NOMO-1 treated with DMSO at 0.1 percent for 48 hours (cell line): ENCODE measurements around the gene SLK.

ENCODE experiments used
- DNase-seq: peaks from one replicate; lab custom pipeline; 2025; ENCODE audit not compliant: unreplicated experiment; lab: John Stamatoyannopoulos, UW

The SLK gene

DNA sequence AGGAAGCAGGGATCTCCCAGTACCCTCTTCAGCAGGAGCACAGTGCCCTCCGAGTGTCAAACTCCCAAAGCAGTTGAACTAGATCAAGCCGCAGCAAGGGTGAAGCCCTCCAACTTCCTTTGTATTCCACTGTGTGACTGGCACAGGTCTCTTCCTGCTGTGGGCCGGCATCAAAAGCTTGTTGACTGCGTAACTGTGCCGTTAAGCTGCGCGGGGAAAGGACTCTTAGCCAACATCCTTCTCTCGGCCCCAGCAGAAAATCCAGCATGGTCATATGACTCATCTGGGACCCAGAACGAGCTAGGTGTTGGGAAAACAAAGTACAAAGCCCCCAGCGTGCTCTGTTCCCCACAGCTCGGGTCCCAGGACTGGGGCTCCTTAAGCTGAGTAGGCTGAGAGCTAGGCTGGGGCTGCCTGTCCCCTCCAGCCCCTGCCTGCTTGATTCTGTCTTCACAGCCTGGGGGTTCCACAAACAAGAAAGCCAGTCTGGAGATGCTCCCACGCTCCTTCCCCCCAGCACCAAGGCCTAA lies 66.5 kb downstream of the SLK start:
- no peak for DNase-seq

DNA sequence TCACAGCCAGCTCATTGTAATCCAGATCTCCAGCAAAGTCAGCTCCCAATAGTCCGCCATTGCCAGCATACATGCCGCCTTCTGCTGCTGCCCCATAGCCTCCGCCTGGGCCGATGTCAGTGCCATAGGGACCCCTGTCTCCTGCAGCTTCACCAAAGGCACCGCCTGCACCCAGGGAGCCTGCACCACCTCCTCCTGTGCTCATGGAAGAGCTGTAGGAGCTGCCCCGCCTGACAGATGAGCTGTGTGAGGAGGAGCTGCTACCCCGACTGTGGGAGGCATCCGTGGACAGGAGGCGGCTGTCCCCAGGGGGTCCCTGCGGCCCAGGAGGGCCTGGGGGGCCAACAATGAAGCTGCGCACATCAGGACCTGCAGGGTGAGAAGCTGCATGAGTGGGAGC lies 67.0 kb downstream of the SLK start:
- DNase-seq = no peak

DNA sequence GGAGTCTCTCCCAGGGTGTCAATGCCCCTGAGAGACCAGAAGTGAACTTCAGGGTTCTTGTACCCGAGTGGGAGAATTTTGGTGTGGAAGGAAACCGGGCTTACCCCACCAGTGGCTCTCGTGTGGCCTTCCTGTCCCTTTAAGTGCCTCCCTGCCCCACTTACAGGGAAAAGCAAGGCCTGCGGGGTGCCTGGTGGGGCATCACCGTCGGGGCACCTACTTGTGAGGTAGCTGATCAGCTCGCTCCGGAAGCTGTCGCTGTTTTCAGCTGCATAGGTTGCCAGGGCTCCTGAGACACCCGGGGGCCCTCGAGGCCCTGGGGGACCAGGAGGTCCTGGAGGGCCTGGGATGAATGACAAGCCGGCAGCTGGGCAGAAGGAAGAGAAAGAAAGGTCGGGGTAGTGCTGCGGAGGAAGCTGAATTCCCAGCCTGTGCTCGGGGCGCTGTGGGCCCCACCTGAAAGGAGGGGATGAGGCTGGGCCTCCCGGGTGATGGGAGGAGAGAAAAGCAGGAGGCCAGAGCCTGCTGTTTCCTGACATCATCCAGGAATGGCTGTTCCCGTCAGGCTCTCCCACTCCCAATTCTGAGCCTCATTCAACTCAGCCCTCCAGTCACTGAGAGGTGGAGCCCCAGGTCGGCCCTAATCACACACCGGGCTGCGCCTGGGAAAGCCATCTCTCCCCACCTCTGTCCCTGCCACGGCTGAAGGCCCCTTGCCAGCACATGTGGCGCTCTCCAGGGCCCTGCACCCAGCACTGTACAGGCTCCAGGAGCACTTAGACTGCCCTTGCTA lies 67.7 kb downstream of the SLK start:
- DNase-seq = no peak

DNA sequence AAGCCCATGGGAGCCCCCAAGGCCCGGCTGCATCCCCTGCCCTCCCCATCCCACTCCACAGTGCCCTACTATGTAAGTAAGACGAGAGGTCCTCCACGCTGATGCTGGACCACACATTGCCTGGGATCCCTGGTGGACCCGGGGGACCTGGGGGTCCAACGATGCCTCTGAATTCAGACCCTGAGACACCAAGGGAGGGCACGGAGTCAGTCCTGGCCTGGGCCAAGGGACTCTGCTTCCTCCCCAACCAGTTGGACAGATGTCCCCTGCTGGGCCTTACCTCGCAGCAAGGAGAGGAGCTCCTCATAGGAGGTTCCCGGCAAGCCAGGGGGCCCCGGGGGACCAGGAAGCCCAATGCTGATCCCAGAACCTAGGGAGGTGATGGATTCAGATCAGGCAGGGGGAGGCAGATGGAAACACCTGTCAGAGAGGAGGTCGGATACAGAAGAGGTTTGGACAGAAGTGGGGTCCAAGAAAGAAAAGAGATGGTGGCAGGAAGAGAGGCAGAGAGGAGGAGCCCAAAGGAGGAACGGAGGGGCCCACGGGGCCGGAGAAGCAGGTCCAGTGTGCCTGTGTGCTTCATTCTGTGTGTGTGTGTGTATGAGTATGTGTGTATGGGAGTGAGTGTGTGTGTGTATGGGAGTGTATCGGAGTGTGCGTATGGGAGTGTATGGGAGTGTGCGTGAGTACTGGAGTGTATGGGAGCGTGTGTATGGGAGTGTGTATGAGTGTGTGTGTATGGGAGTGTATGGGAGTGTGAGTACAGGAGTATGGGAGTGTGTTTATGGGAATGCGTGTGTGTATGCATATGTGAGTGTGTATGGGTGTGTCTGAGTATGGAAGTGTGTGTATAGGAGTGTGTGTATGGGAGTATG lies 68.5 kb downstream of the SLK start:
- no peak for DNase-seq

DNA sequence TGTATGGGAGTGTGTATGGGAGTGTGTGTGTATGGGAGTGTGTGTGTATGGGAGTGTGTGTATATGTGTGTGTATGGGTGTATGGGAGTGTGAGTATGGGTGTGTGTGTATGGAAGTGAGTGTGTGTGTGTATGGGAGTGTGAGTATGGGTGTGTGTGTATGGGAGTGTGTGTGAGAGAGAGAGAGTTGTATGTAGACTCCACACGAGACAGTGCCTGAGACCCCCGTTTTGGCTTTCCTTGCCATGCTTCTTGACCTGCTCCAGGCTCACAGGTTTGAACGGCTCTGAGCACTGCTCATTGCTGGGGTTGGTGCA lies 69.1 kb downstream of the SLK start:
- no peak for DNase-seq

DNA sequence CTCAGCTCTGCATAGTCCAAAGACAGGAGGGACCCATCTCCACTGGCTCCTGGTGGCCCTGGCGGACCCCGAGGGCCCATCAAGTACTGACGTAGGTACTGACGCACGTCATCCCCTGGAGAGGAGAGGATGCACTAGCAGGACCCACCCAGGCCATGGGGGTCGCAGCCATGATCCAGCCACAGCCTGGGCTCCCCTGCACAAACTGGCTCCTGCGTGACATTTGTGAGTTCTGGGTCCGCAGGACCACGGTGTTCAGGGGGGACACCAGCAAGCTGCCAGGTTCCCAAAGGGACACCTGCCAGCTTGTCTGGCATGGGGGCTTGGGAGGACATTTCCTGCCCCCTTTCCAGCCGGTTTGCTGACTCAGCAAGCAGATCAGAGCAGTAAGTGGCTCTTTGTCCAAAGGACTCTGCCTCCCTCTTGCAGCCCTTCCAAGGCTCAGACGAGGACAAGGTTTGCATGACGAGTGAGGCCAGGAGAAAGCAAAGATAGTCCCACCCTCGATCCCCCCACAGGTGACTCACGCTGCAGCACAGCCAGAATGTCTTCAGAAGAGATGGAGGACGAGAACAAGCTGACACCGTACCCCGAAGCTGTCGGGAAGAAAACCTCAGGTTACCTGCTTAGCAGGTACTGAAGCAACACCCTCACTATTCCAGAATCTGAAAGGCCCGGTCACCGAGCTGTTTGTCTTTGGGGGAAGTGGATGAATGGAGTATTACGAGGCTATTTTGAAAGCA lies 69.7 kb downstream of the SLK start:
- no peak for DNase-seq

GRCh38 chr10:104037261-104037951 lies 70.5 kb downstream of the SLK start:
- DNase-seq = no peak

DNA sequence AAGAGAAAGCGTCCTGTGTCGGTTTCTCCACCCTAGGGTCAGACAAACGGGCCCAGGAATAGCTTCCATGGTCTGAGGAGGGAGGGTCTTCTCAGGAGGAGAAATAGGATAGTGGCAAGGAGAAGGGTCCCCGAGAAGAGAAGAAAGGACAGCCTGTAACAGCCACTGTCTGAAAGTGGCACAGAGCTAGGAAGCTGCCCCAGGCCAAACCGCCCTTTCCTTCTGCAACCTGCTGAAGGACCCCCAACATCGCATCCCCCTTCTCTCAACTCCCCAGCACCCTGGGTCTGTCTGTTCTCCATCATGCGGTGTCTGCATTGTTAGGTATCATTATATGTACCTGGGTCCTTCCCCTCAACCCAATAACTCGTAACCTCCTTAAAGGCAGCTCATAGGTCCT lies 71.6 kb downstream of the SLK start:
- DNase-seq = no peak

GRCh38 chr10:104038958-104039752 lies 72.2 kb downstream of the SLK start:
- DNase-seq = no peak

DNA sequence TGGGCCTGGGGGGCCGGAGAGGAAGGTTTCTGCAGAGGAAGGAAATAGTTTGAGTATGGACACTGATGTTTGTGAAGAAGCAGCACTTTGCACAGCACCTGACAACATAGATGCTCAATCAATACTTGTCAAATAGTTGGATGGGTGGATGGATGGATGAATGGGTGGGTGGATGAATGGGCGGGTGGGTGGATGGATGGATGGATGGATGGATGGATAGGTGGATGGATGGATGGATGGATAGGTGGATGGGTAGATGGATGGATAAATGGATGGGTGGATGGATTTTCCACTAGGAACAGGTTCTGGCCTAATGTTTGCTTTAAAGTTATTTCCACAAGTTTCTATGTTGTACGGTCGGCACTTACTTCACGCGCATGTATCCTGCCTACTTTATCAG lies 73.4 kb downstream of the SLK start:
- no peak for DNase-seq

- DNase-seq = no peak
These were observed 74.2 kb downstream of the SLK start for GRCh38 chr10:104040862-104041789.

DNA sequence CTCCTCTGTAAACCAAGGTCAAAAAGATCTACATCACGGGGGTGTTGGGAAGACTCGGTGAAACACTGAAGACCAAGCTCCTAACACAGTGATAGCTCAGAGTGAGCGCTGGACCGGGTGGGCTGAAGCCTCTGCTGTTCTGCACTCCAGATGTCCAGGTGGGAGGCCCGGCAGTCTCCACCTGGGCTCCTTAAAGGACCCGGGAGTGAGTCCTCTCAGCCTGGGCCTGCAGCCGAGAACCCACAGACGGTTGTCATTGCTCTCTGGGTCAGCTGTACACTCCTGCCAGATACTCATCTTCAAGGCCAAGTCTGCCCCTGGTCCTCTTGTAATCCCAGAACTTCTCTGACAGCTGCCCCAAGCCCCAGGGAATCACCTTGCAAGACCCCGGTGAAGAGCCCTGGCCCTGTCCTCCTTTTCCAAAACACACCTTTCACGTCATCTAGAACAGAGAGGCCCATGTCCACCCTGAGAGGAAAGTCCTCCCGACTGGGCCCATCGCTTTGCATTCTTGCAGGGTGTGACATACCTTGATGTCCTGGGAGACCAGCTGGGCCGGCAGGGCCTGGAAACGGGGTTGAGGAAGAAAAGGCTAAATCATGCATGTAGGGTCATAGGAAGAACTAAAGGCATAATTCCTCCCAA lies 75.1 kb downstream of the SLK start:
- DNase-seq = no peak

DNA sequence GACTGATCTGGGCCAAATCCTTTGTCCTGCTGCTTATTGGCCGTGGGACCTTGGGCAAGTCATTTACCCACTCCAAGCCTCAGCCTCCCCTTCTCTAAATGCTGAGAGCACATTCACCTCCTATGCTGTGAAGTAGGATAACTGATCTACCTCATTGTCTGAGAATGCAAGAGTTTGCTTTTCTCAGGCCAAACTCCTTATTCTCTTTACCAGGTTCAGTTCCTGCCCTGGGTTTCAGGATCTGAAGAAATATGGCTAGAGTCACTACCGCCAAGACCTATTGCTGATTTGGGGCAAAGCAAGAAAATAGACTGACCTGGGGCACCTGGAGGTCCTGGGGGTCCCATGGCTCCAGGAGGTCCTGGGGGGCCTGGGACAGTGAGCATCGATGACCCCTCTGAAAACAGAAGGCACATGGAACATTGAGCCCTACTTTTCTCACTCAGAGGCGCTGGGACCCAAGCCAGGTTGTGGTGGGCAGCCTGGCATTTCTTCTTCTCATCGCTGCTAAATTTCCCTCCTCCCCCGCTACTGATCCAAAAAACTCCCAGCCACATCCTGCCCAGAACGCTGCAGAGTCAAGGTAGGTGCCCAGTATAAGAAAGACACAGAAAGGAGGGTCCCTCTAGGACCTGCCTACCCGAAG lies 76.4 kb downstream of the SLK start:
- DNase-seq = no peak

DNA sequence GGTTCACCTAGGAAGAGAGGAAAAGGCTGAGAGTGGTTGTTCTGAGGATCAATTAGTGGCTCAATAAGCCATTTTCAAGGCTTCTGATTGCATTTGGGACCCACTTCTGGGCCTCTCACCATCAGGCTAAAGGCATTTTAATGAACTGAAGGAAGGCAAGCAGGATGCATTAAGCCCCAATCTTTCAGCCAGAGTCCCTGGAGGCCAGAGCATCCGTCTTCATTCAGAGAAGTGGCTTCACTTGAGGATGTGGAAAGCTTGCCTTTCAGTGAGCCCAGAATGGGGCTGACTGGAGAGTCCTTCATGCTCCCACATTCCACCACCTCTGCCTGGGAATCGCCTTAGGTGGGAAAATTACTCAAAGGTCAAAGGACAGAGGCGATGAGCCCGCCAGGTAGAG lies 76.9 kb downstream of the SLK start:
- no peak for DNase-seq

- DNase-seq = no peak
These were observed 78.5 kb downstream of the SLK start for GRCh38 chr10:104045151-104046089.

- DNase-seq = no peak
These were observed 79.7 kb downstream of the SLK start for GRCh38 chr10:104046651-104047050.
